NCI-H187 (cell line): ENCODE data around the gene HNRNPA3.
"Not testable (repeated sequence)": the region's sequence is repeated elsewhere in the genome, so short reads cannot be mapped to it uniquely, and the experiment has no call there.

ENCODE experiments used
- DNase-seq, 2 experiments: peaks; one replicate each; lab custom pipeline; 2025; lab: John Stamatoyannopoulos, UW

The HNRNPA3 gene

DNA sequence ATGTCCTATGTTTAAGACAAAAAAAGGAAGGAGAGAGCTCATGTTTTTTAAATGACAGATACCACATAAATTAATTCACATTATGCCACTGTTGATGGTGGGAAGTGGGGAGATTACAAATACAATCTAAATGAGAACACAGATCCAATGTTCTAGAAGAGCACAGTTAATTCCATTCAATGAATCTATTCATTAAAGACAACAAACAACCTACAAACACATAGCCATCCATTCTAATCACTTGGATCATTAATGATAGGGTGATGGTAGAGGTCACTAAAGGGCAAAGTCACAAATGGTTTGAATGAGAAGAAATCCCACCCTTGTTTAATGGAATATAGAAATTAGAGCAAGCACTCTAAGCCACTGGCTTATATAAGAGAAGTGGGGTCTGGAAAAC lies 21.7 kb downstream of the HNRNPA3 start:
- no peak for DNase-seq

DNA sequence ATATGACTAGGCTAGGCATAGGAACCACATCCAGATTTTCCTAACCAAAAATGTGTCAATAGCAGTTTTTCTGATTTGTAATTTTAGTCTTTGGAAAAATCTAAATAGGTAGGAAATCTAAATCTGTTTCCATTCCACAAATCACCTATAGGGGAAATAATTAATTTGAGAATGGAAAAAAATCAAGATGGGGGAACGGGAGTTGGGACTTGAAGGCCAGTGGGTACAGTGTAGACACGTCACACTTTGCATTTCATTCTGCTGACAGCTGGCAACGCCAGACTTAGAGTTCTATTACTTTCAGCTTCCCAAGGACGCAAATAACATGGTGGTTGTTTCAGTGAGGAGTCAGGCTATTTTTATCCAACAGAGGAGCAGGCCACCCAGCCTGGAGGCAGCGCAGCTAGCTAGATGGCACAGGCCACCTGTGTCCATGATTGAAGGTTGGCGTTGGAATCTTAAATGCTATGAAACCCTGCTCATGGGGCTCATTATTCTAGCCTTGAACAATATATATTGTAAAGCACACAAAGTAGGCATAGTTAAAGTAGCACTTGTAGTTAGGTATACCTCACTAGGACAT lies 23.4 kb downstream of the HNRNPA3 start:
- no peak for DNase-seq

DNA sequence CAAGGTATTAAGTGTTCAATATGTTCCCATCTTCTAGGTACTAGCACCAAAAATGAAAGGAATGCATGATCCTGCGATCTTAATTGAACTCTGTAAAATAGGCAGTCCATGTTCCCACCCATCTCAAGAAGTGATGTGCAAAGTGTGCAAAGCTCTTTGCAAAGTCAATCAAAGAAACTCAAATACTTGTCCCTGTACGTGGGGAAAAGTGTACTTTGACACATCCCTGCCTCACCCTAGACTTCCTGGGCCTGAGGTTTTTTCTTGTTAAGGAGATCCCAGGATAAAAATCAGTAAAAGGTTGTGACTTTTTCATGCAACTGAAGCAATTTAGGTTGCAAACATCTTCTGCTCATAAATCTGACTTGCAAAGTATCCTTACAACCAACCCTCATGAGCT lies 25.3 kb downstream of the HNRNPA3 start:
- no peak for DNase-seq

DNA sequence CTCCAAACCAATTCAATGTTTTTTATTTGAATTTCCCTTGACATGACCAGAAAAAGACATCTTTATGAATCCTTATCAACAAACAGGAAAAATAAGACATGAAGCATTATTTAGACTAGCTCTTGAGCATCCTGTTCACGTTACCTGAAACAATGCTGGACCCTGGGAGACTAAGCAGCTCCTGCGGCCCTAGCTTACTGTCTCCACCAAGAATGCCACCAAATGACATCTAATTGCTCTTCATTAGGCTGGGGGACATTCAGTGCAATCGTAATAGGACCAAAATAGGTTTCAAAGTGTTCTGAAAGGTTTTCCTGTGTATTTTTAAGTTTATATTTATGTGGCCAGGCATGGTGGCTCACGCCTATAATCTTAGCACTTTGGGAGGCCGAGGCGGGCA lies 26.5 kb downstream of the HNRNPA3 start:
- DNase-seq = no peak

DNA sequence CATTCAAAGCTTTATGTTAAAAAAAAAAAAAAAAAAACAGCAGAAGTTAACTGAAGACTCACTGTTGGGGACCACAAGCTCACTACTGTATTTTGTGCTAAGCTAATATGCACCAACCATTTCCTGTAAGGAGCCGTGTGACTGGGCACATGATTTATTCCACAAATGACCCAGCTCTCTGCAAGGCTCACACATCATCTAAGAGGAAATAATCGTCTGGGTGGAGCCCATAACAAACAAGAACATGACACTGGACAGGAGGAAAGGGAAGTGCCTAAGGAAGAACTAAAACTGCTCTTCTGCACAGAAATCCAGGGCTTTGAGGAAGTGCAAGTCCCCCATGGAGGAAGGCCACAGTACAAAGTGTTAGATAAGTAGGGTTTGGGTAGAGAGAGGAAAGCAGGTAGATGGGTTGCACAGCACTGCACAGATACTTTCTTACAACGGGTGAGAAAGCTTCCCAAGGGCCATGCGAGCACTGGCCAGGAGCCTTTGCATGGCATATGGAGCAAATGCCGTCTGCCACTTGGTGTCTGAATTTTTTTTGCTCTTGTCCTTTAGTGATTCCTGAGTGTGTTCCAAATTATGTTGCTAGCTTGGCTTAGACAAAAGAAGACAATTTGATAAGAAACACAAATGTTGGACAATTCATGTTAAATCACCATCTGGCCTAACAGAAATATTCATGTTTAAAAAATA lies 27.5 kb downstream of the HNRNPA3 start:
- DNase-seq = no peak

DNA sequence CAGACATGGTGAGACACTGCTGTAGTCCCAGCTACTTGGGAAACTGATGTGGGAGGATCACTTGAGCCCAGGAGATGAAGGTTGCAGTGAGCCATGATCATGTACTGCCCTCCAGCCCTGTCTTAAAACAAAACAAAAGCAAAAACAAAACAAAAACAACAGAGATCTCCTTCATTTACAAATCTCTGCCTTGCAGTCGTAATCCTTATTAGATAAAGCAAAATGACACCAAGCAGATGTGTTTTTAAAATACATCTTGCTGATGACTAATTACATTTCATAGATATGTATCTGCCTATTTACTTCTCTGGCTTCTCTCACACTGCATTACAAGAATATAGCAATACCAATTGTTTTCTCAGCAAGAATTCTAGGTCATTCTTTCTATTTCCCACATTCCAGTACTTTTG lies 29.1 kb downstream of the HNRNPA3 start:
- DNase-seq = no peak

DNA sequence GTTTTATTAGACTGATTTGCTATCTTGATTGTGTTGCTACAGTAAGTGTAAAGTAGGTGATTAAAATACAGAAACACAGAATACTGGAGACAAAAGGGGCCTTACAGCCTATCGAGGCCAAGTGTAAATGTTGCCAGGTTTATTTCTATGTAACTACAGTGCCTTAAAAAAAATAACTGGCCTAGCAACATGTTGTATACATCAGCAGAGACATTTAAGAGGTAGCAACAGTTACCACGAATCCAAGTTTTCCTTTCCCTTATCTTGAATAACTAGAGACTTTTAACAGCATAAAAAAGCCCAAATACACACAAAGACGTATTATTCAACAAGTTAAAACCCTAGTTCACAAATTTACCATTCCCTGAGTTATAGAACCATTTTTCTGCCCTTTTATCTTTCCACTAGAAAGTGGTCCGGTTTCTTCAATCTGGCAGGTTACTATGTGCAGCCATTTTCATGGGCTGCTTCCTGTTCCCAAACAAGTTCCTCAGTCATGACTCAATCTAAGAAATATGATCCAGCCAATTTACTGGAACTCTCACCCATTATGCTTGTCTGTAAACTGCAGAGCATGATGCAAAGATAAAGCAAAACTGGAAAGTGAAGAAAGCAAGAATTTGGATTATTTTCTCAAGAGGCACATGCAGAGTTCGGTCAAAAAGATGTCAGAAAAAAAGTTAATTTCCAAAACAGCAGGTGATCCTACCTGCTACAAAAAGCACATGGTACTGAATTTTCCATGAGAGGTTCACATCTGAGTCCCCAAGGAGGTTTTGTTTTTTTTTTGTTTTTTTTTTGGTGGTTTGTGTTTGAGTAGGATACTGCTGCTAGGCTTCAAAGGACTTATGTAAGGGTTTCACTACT lies 29.8 kb downstream of the HNRNPA3 start:
- no peak for DNase-seq

DNA sequence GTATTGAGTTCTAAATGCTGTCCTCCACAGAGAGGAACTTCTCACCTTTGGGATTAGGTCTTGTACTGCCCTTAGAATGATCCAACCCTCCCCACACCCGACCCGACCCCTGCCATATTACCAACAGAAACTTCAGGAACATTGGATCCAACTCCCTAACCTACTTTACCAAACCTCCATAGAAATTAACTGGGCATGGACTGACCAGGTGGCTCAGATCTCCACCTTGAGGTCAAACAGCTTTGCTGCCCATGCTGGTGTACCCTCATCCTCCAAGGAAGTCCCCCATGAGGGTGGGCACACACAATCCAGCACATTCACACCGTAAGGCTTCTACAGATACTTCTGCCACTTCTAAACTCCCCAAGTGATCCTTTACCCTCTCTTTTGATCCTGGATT lies 30.5 kb downstream of the HNRNPA3 start:
- no peak for DNase-seq

DNA sequence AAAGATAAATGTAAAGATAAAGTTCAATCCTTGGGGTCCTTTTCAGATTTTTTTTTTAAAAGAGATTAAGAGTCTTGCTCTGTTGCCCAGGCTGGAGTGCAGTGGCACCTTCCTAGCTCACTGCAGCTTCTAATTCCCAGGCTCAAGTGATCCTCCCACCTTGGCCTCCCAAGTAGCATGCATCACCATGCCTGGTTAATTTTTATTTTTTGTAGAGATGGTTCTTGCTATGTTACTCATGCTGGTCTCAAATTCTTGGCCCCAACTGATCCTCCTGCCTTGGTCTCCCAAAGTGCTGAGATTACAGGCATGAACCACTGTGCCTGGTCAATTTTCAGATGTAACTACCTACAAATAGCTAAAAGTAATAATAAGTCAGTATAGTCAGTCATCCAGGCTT lies 30.9 kb downstream of the HNRNPA3 start:
- DNase-seq = no peak

DNA sequence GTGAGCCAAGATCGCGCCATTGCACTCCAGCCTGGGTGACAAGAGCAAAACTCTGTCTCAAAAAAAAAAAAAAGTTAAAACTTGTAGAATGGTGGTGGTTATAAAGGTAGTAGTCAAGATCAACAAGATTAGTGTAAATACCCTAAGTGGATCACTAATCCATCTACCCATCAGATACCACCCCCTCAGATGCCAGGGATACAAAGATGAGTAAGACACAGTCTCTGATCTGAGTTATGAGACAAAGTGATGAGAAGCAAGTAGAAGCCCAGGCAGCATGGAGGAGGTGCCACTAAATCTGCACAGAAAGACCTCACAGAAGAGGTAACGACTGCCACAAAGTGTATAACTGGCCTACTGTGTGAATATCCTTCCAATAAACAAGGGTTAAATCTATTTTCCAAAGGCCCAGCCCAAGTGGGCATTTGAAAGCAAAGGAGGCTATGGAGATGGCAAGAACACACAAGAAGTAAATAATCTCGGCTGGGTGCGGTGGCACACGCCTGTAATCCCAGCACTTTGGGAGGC lies 31.7 kb downstream of the HNRNPA3 start:
- DNase-seq = no peak

DNA sequence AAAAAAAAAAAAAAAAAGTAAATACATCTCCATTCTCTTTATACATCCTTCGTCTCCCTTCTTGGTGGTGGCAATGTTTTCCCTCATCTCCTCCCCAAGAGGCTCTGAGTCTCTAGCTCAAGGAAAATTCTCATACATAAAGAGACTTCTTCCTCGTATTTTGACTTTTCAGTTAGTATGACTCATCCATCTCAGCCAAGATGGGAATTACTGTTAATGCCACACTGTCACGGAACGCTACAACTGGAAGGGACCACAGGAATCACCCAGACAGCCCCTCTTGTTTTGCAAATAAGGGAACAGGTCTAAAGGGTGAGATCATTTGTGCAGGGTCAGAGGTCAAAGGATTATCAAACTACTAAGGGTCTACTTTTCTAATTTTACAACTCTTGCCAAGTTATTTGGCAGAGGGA lies 32.4 kb downstream of the HNRNPA3 start:
- DNase-seq = no peak

DNA sequence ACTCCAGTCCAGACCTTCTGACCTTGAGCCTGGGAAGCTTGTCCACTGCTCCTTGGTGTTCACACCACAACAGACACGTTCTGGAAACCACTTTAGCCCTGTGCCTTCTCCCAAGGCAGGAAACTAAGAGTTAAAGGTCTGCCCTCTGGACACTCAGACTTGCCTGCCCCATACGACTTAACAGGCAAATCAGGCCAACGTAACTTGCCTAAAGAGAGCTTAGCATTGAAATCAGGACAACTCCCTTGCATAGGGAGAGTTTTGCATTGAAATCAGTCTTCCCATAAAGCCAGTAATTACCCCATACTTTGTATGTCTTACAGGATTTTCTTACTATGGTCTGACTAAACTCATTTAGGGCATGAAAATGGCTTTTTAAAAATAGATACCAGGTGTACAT lies 33.4 kb downstream of the HNRNPA3 start:
- DNase-seq = no peak

DNA sequence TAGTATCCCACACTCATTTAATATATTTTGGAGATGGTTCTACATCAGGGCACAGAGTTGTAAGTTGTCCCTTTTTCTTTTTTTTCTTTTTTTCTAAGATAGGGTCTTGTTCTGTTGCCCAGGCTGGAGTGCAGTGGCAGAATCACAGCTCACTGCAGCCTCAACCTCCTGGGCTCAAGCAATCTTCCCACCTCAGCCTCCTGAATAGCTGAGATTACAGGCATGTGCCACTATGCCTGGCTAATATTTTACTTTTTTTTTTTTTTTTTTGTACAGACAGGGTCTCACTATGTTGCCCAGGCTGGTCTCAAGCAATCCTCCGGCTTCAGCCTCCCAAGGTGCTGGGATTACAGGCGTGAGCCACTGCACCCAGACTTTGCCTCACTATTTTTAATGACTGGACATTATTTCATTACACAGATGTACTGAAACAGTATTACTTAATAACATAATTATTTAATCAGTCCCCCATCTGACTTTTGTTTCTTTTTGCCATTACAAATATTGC lies 34.0 kb downstream of the HNRNPA3 start:
- DNase-seq = not testable (repeated sequence)

DNA sequence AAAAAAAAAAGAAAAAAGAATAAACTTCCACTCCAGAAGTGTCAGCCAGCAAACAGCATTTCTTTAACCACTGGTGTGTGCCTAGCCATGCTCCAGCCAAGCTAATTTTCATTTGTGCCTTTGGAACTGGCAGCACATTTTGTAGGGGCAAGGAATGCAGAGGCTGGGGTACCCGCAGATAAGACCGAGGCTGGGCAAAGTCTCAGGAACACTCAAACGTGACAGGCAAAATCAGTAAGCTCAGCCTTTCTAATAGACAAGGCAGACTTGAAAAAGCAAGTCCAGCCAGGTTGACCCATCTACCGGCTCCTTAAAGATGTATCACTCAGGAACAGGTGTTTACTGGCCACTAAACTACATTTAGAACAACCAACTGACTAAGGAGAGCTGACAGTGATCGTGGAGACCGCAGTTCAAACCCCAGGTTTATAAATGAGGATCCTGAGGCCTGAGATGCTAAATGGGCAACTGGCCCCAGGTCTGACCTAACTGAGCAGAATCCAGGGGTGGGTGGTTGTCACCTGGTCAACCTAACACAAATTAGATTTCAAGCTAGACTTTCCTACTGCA lies 35.2 kb downstream of the HNRNPA3 start:
- DNase-seq = no peak

DNA sequence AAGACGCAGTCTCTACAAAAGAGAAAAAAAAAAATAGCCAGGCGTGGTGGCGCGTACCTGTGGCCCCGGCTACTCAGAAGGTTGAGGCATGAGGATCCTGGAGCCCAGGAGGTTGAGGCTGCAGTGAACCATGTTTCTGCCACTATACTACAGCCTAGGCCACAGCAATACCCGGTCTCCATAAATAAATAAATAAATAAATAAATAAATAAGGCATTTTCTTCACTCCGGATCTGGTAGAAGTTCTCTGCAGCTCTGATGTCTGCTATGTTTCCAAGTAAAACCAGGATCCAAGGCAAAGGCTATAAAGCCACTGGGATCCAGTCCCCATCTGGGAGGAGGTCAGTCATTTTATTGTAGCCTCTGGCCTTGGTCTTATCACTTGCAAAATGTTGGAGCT lies 36.4 kb downstream of the HNRNPA3 start:
- no peak for DNase-seq

DNA sequence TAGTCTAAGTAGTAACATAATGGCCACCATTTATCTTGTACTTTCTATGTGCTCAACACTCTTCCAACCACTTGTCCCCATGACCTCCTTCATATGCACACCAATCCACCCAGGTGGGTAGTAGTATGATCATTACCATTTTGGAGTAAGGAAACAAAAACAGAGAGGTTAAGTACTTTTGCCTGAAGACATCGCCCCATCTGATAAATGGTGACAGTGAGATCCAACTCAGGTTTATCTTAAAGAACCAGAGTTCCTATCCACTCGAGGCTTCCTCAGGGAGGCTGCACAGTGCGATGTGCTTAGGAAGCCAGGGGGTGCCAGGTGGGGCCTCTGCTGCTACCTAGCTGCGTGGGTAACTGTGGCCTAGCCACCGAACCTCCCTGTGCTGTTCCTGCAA lies 37.9 kb downstream of the HNRNPA3 start:
- DNase-seq = no peak

DNA sequence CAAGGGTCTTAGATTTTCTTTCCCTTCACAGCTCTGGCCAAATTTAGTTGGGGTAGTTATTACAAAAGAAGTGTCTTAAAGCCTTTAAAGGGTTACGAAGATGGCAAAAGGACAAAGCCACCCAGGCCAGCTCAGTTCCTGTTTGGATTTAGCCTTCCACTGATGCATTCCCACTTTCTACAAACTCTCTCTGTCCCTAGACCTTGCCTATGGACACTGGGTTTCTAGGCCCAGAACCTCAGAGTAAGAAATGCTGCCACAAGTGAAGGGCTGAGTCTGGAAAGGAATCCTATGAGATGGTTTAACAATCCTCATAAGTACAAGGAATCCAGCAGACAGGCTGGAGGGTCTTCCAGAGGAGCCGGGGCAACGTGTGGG lies 38.6 kb downstream of the HNRNPA3 start:
- no peak for DNase-seq

DNA sequence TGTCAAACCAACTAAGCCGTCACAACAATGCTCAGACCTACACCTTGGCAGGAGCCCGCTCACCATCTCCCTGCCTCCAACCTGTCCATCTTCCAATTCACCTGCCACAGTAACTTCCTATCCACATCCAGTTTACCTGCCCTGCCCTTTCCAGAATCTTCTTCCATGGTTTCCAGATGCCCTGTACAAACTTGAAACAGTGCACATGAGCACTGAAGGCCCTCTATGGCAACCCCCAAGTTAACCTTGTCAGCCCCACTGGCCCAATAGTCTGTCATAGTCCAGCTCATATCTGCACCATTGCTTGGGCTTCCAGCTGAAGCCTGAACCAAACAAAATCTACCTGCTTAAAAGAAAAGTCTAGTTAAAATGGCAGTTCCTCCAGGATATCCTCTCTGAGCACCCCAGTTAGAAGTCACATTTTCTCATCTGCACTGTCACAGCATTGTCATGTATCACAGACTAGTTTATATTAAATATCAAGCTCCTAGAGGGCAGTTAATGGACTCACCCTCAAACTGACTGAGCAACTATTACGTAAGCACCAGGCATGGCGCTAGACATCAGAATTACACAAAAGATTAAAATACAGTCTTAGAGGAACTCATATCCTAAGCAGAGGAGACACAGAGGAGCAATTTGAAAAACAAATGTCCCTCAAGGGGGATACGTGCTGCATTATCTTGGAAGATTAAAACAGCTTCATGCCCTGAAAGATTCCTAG lies 40.4 kb downstream of the HNRNPA3 start:
- no peak for DNase-seq

DNA sequence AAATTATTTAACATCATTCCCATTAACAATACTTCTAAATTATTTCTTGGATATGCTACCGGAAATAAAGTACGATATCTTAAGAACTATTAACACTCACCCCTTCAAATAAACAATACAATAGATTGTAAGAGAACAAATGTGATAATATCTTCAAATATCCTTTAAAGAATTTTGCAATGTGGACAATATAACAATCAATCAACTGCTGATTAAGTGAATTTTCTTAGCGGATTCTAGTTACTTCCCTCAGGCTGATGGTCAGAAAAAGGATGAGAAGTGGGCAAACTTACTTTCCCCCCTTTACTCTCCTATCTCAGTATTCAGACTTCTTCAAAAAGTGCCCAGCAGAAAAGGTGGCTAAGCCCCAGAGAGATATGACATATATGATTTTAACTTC lies 41.1 kb downstream of the HNRNPA3 start:
- DNase-seq = no peak

DNA sequence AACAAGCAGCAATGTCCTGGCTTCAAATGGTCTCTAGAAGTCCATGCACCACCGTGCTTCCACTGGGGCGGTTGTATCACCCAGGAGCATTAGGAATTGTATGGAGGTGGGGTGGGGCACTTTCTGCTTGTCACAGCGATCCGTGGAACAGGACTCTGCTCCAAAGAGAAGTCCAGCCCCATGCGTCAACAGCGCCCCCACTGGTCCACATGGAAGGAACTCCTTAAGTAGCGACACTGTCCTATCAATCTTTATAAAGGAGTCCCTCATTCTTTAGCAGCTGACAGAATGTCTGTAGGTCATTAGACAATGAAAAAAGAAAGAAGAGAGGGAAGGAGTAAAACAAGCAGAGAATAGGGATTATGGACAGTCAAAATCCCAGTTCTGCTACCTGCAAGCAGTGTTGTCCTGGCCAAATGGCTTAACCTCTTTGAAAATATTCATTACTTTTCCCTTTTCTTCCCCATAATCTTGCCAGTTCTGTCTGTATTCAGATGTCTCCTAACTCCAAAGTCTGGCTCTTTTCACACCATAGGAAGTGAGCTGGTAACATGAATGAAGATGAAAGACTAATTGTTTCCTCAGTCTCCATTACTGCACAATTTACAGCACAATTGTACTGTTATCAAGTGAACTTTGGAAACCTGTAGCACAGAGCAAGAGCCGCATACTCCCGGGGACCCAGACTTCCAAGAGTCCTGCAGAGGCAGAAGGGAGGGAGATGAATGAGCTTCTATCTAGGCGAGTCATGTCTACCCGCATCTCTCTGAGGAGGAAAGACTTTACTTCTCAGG lies 42.0 kb downstream of the HNRNPA3 start:
- no peak for DNase-seq

DNA sequence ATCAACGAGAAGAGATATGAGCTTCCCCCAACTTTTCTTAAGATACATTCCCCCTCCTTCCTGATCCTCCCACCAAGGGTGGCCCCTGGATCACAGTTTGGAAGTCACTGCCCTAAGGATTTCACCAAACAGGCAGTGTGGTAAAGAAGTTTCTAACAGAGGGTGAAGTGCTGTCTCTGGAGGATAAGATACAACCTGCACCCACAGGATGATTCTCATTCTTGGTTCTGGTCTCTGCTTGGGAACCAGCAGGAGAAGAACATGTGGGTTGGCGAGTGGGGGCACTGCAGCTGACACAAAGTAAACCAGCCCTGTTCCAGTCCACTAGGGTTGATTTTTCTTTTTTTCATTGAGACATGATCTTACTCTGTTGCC lies 42.6 kb downstream of the HNRNPA3 start:
- no peak for DNase-seq
